GM23248 (cell line): ENCODE data around the gene C2CD2. TPM values are rescaled to one million over a fixed set of nuclear protein-coding genes. Genes with fewer than 3 reads are reported as not detected.

Experiments
- DNase-seq: peaks from one replicate; pipeline ENCODE4 v3.0.0-alpha.2; 2015
- H2AFZ ChIP-seq: fragments of 200-600 bp; sonication (generic); 2 replicates; pipeline ENCODE4 v1.6.1; 2016; ENCODE audit warnings: antibody characterized with exemption
- H3F3A ChIP-seq: fragments of 200-600 bp; sonication (generic); 2 replicates; pipeline ENCODE4 v1.6.1; 2016; ENCODE audit warnings: mild to moderate bottlenecking, antibody characterized with exemption, mixed run types; ENCODE audit not compliant: insufficient read depth
- H3K27ac ChIP-seq: fragments of 200-600 bp; sonication (generic); 2 replicates; pipeline ENCODE4 v1.5.1; 2016; ENCODE audit warnings: mild to moderate bottlenecking
- H3K27me3 ChIP-seq: fragments of 200-600 bp; sonication (generic); replicated peaks from 2 replicates; pipeline ENCODE4 v1.6.1; 2016; ENCODE audit warnings: mild to moderate bottlenecking; ENCODE audit not compliant: insufficient read depth
- H3K36me3 ChIP-seq: fragments of 200-600 bp; sonication (generic); 2 replicates; pipeline ENCODE4 v1.6.1; 2016; ENCODE audit warnings: low read depth, mild to moderate bottlenecking
- H3K4me1 ChIP-seq: fragments of 200-600 bp; sonication (generic); 2 replicates; pipeline ENCODE4 v1.6.1; 2016; ENCODE audit warnings: mild to moderate bottlenecking; ENCODE audit not compliant: insufficient read depth
- H3K4me2 ChIP-seq: fragments of 200-600 bp; sonication (generic); one replicate; pipeline ENCODE4 v1.6.1; 2016; ENCODE audit warnings: mild to moderate bottlenecking; ENCODE audit not compliant: unreplicated experiment
- H3K4me3 ChIP-seq: fragments of 200-600 bp; sonication (generic); 2 replicates; pipeline ENCODE4 v1.5.1; 2016; ENCODE audit warnings: mild to moderate bottlenecking
- H3K79me2 ChIP-seq: fragments of 200-600 bp; sonication (generic); 2 replicates; pipeline ENCODE4 v1.6.1; 2016; ENCODE audit warnings: mild to moderate bottlenecking; ENCODE audit not compliant: insufficient read depth
- H3K9ac ChIP-seq: fragments of 200-600 bp; sonication (generic); 2 replicates; pipeline ENCODE4 v1.6.1; 2016; ENCODE audit warnings: mild to moderate bottlenecking
- H3K9me2 ChIP-seq: fragments of 200-600 bp; sonication (generic); 2 replicates; pipeline ENCODE4 v1.6.1; 2016; ENCODE audit warnings: mixed run types, mild to moderate bottlenecking, moderate library complexity; ENCODE audit not compliant: insufficient read depth
- H3K9me3 ChIP-seq: fragments of 200-600 bp; sonication (generic); one replicate; pipeline ENCODE4 v1.6.1; 2017; ENCODE audit warnings: low read depth
- H4K20me1 ChIP-seq: fragments of 200-600 bp; sonication (generic); 2 replicates; pipeline ENCODE4 v1.6.0; 2016; ENCODE audit not compliant: insufficient read depth
- EZH2 ChIP-seq: fragments of 200-600 bp; sonication (generic); IDR thresholded peaks from 2 replicates; pipeline ENCODE4 v1.6.1; 2018; ENCODE audit warnings: antibody characterized with exemption, mild to moderate bottlenecking; ENCODE audit not compliant: insufficient read depth, poor library complexity, severe bottlenecking
- EZH2phosphoT487 ChIP-seq: fragments of 200-600 bp; sonication (generic); IDR thresholded peaks from 2 replicates; pipeline ENCODE4 v1.6.1; 2018; ENCODE audit warnings: antibody characterized with exemption, moderate library complexity, mild to moderate bottlenecking, low read depth; ENCODE audit not compliant: insufficient read depth
- WGBS, 2 experiments: methylation state at CpG; one replicate each; pipeline ENCODE4 v1.1.6; 2015 to 2017; ENCODE audit warnings: low lambda C conversion rate in 2 of 2, low coverage in 1 of 2; ENCODE audit errors: missing lambda C conversion rate in 2 of 2; 5-methylcytosine and 5-hydroxymethylcytosine counted together
- in situ Hi-C: fragments of 300-500 bp; cut with MboI; formaldehyde crosslinking; loops from 2 replicates; pipeline ENCODE4 v1.15.0; 2020
- polyA plus RNA-seq: library from polyadenylated mRNA; unstranded; fragments of >200 nt; fragmentation: Nextera tagmentation; extraction: Ambion mirVana; gene quantifications from 2 replicates; pipeline ENCODE4 v1.2.1, GENCODE V29; 2016
- total RNA-seq: library from RNA; depleted of rRNA; stranded (reverse); fragments of >200 nt; shearing (Covaris generic); gene quantifications from 2 replicates; pipeline ENCODE4 v1.2.3, GENCODE V29; 2014

Gene C2CD2
- total and polyA plus RNA-seq, 2 experiments from 2014 or later = 7.6 to 12.2 TPM

DNA sequence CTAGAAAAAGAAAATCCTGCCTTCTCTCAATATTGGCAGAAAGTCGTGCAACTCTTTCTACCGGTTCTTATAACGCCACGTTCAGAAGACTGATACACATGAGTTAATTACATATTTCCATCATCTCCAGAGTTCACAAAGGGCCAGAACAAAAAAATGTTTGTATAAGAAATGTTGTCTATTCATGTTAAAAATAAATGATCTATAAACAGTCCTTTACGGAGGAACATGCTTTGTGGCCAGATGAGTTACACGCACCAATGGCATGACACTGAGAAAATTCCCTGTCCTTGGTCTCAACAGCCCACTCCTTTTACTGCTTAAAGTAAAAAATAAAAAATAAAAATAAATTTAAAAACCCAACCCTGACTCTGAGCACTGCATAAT lies 29.5 kb downstream of the C2CD2 start:
- Histone ChIP-seq H3K9ac (no peak overlapping the region), H2AFZ (no peak overlapping the region), H3K4me1 (peaks cover 6% of the 10 kb centered on the region), H4K20me1 (no peaks in the 10 kb centered on the region), H3K36me3 (no peaks in the 10 kb centered on the region), H3K9me2 (no peaks in the 10 kb centered on the region), H3K4me3 (no peak overlapping the region), H3K4me2 (no peak overlapping the region), H3K27me3 (no peaks in the 10 kb centered on the region), H3F3A (no peaks in the 10 kb centered on the region), H3K27ac (no peak overlapping the region), H3K9me3 (no peaks in the 10 kb centered on the region), H3K79me2 (peaks cover 51% of the 10 kb centered on the region)
- TF ChIP-seq EZH2 (no peak), EZH2phosphoT487 (no peak)
- in situ Hi-C loops = no loop called here
- no peak for DNase-seq
- 95 to 97% methylated on average over 6 of the region's 6 CpGs for WGBS, 2 experiments

DNA sequence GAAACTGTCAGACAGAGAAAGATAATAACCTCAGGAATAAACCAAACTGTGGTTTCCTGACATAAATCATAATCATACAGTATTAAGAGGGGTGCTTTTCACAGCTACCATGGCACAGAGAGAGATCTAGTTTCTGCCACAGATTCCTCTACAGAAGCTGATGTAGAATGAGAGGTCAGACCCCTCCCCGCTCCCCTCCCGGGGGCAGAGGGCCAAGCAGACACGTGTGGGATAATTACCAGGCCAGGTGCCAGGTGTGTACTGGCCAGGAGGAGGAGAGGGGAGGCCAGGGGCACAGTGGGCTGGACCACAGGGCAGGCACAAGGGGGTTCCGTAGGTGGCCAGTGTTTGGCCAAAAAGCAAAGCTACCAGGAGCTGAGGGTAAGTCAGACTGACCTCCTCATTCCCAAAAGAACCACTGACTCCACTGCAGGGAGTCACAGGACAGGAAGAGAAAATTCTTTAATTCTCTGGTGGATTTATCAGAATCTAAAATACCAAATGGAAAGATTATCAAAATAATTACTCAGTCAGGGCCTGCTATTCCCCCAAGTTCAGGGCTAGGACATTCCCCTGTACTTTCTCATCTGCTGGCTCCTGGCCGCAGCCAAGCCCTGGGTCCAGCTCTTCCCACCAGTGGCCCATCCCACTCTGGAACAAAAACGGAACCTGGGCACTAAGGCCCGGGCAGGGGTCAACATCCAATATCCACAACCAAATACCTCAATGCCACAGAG lies 30.0 kb downstream of the C2CD2 start:
- Histone ChIP-seq H3K4me3 (no peak overlapping the region), H3K4me1 (peaks cover 6% of the 10 kb centered on the region), H4K20me1 (no peaks in the 10 kb centered on the region), H2AFZ (no peak overlapping the region), H3K27ac (no peak overlapping the region), H3K9ac (no peak overlapping the region), H3K9me3 (no peaks in the 10 kb centered on the region), H3K4me2 (no peak overlapping the region), H3F3A (no peaks in the 10 kb centered on the region), H3K36me3 (no peaks in the 10 kb centered on the region), H3K9me2 (no peaks in the 10 kb centered on the region), H3K27me3 (no peaks in the 10 kb centered on the region), H3K79me2 (peaks cover 51% of the 10 kb centered on the region)
- WGBS, 2 experiments = 73 to 76% methylated on average over 7 of the region's 7 CpGs
- peak; percentile 10 for DNase-seq
- in situ Hi-C loops = no loop called here
- TF ChIP-seq EZH2 = no peak

DNA sequence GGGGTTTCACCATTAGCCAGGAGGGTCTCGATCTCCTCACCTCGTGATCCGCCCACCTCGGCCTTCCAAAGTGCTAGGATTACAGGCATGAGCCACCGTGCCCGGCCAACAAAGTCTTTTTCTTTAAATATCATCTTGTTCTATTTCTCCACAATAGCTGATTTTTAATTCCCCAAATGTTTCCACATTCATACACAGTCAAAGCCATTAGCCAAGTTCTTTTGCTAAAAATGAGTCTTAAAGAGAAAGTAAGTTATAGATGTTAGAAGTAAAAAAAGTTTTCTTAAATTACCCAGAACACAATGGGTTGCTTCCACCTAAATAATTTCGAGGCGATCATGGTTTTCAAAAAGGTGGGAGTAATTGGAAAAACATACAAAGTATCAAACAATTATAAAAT lies 30.6 kb downstream of the C2CD2 start:
- Histone ChIP-seq H3K4me2 (no peak overlapping the region), H3K79me2 (peaks cover 51% of the 10 kb centered on the region), H3K9ac (no peak overlapping the region), H3K27ac (no peak overlapping the region), H4K20me1 (no peaks in the 10 kb centered on the region), H3K4me1 (peaks cover 6% of the 10 kb centered on the region), H3K27me3 (no peaks in the 10 kb centered on the region), H3F3A (no peaks in the 10 kb centered on the region), H3K9me2 (no peaks in the 10 kb centered on the region), H2AFZ (no peak overlapping the region), H3K9me3 (no peaks in the 10 kb centered on the region), H3K36me3 (no peaks in the 10 kb centered on the region), H3K4me3 (no peak overlapping the region)
- TF ChIP-seq EZH2phosphoT487 (no peak), EZH2 (no peak)
- in situ Hi-C loops = no loop called here
- WGBS, 2 experiments = 92 to 96% methylated on average over 8 of the region's 8 CpGs
- DNase-seq = no peak

DNA sequence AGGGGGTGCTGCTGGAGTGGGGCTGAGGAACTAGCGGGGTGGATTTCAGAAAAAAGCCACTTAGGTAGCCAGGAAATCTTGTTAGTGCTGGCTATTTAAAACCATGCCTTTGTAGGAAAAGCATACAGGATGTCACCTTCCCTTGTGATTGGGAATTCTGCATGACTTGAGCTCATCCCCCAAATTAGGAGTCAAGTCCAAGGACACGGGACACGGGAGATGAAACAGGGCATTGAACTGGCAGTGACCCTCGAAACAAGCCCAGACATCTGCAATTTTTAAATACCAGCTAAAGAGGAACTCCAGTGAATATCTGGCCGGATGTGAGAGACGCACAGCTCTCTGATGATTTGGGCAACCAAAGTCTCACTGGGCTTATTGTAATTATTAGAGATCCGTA lies 32.8 kb downstream of the C2CD2 start:
- H3K9me2 ChIP-seq = no peaks in the 10 kb centered on the region
- H3K4me2 ChIP-seq = no peak overlapping the region
- no peak overlapping the region for H3K4me3 ChIP-seq
- no peak for DNase-seq
- H3K9ac ChIP-seq = no peak overlapping the region
- H3K4me1 ChIP-seq = peaks cover 3% of the 10 kb centered on the region
- H3F3A ChIP-seq = no peaks in the 10 kb centered on the region
- no peaks in the 10 kb centered on the region for H3K27me3 ChIP-seq
- 83 to 85% methylated on average over 7 of the region's 7 CpGs for WGBS, 2 experiments
- 0 out of 2 replicates have a peak, but pooled peaks cover 15% of the 10 kb centered on the region for H3K36me3 ChIP-seq
- H3K9me3 ChIP-seq = no peaks in the 10 kb centered on the region
- in situ Hi-C loops = no loop called here
- no peaks in the 10 kb centered on the region for H4K20me1 ChIP-seq
- H3K79me2 ChIP-seq = peaks cover 32% of the 10 kb centered on the region
- no peak overlapping the region for H3K27ac ChIP-seq
- TF ChIP-seq EZH2 = no peak
- TF ChIP-seq EZH2phosphoT487 = no peak
- no peak overlapping the region for H2AFZ ChIP-seq

DNA sequence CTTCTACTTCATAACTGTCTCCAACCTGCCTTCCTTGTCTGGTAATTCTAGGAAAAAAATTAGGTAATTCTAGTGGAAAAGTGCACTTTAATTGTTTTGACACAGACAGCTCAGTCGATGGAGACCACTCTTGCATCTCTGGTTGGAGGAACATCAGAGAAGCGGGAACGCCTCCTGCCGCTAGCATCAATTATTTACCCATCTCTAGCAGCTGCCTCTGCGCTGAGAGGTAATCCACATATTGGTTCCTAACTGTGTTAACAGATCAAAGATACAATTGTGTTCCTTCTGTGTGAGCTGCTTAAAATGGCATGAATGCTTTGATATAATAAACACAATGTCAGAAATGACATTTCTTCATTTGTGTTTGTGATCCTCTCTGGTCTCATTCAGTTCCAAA lies 33.3 kb downstream of the C2CD2 start:
- Histone ChIP-seq H3K9ac (no peak overlapping the region), H3K9me2 (no peaks in the 10 kb centered on the region), H3K9me3 (no peaks in the 10 kb centered on the region), H3K36me3 (0 out of 2 replicates have a peak, but pooled peaks cover 16% of the 10 kb centered on the region), H3K4me2 (no peak overlapping the region), H3K4me3 (no peak overlapping the region), H3K27me3 (no peaks in the 10 kb centered on the region), H3F3A (no peaks in the 10 kb centered on the region), H3K4me1 (no peaks in the 10 kb centered on the region), H3K27ac (no peak overlapping the region), H3K79me2 (peaks cover 27% of the 10 kb centered on the region), H4K20me1 (no peaks in the 10 kb centered on the region), H2AFZ (no peak overlapping the region)
- 79 to 82% methylated on average over 5 of the region's 5 CpGs for WGBS, 2 experiments
- in situ Hi-C loops = no loop called here
- no peak for TF ChIP-seq EZH2
- no peak for TF ChIP-seq EZH2phosphoT487
- DNase-seq = no peak
